NOMO-1 (cell line): ENCODE data around the gene PDE4A.
"Not testable (repeated sequence)": the region's sequence is repeated elsewhere in the genome, so short reads cannot be mapped to it uniquely, and the experiment has no call there.

Experiments
- DNase-seq, 2 experiments: peaks; one replicate each; lab custom pipeline; 2025; ENCODE audit not compliant: unreplicated experiment in 2 of 2; lab: John Stamatoyannopoulos, UW

Gene PDE4A

GRCh38 chr19:10420444-10421239 lies at the start of gene PDE4A:
Gene PDE4A, plus strand, starts transcription at chr19:10420538. Its CDS starts 227 bp downstream, at chr19:10420765.
- peak; percentile 25 to 49 for DNase-seq

GRCh38 chr19:10372690-10373089 lies 47.6 kb upstream of the PDE4A start:
- DNase-seq: peak; percentile 68 to 92

GRCh38 chr19:10374931-10375330 lies 45.4 kb upstream of the PDE4A start:
- peak; percentile 20 to 41 for DNase-seq

GRCh38 chr19:10377140-10377640 lies 43.1 kb upstream of the PDE4A start:
- DNase-seq: not testable (repeated sequence)

GRCh38 chr19:10378124-10378523 lies 42.2 kb upstream of the PDE4A start:
- no peak for DNase-seq

GRCh38 chr19:10379880-10380312 lies 40.4 kb upstream of the PDE4A start:
- DNase-seq: no peak

- peak; percentile 95 to 97 for DNase-seq
Measured at GRCh38 chr19:10380313-10381102, 39.8 kb upstream of the PDE4A start, which contains the start of gene TYK2. Gene TYK2, minus strand, starts transcription at chr19:10380572. Its CDS starts 2,166 bp downstream, at chr19:10378406.

- DNase-seq: not testable (repeated sequence)
Measured at GRCh38 chr19:10383223-10383499, 37.2 kb upstream of the PDE4A start.

- DNase-seq: no peak
Measured at GRCh38 chr19:10384580-10384979, 35.8 kb upstream of the PDE4A start.

- DNase-seq: peak; percentile 30 to 44
Measured at GRCh38 chr19:10388957-10389356, 31.4 kb upstream of the PDE4A start.

GRCh38 chr19:10389863-10390262 lies 30.5 kb upstream of the PDE4A start:
- DNase-seq: no peak

GRCh38 chr19:10390652-10391286 lies 29.6 kb upstream of the PDE4A start:
- DNase-seq: peak; percentile 12 to 41

GRCh38 chr19:10392120-10392519 lies 28.2 kb upstream of the PDE4A start:
- no peak for DNase-seq

GRCh38 chr19:10393137-10393536 lies 27.2 kb upstream of the PDE4A start:
- DNase-seq: no peak

- no peak for DNase-seq
Measured at GRCh38 chr19:10395003-10395402, 25.3 kb upstream of the PDE4A start.

GRCh38 chr19:10395436-10395835 lies 24.9 kb upstream of the PDE4A start:
- no peak for DNase-seq

GRCh38 chr19:10395917-10396316 lies 24.4 kb upstream of the PDE4A start:
- DNase-seq: no peak

- DNase-seq: no peak
Measured at GRCh38 chr19:10398819-10399218, 21.5 kb upstream of the PDE4A start.

- not testable (repeated sequence) for DNase-seq
Measured at GRCh38 chr19:10399340-10399739, 21.0 kb upstream of the PDE4A start.

- DNase-seq: no peak
Measured at GRCh38 chr19:10399878-10400277, 20.5 kb upstream of the PDE4A start.

GRCh38 chr19:10402441-10403038 lies 17.8 kb upstream of the PDE4A start:
- no peak for DNase-seq
